GM12878 (cell line): ENCODE data around the gene UGT1A8. TPM values are rescaled to one million over a fixed set of nuclear protein-coding genes. Genes with fewer than 3 reads are reported as not detected.

ENCODE experiments used
- ATAC-seq: fragments of 200-7000 bp; cut with Tn5 transposase; 3 replicates; pipeline ENCODE4 v1.9.1; 2020; ENCODE audit warnings: mild to moderate bottlenecking, moderate library complexity
- BruUV-seq: library from RNA; stranded (reverse); fragments of 400-500 nt; replicated peaks from 2 replicates; lab custom pipeline; 2021; lab: Mats Ljungman, UMichigan
- CTCF ChIA-PET: fragments of 300-600 bp; sonication (Branson Sonifier 250); formaldehyde crosslinking; extraction: SDS; loops from one replicate; lab custom pipeline; 2021; ENCODE audit warnings: inconsistent platforms; lab: Yijun Ruan, JAX
- POLR2A ChIA-PET: fragments of 350-600 bp; formaldehyde crosslinking; extraction: SDS; loops from one replicate; lab custom pipeline; 2021; ENCODE audit warnings: inconsistent platforms; lab: Charles Lee
- RAD21 ChIA-PET: fragments of 300-600 bp; sonication (Branson Sonifier 250); formaldehyde crosslinking; loops from one replicate; lab custom pipeline; 2023; ENCODE audit warnings: antibody characterized with exemption; ENCODE audit not compliant: unreplicated experiment; lab: Charles Lee
- SMC1A ChIA-PET: fragments of 300-600 bp; sonication (Branson Sonifier 250); formaldehyde crosslinking; loops from one replicate; lab custom pipeline; 2023; ENCODE audit not compliant: unreplicated experiment, uncharacterized antibody; lab: Charles Lee
- DNase-seq: peaks from one replicate; pipeline ENCODE4 v3.0.0-alpha.2; 2011; ENCODE audit warnings: low read depth, low spot score
- FAIRE-seq: peaks from 3 replicates; lab custom pipeline; 2011; peaks lifted over from hg19 to GRCh38; lab: Jason Lieb, UNC
- H2AFZ ChIP-seq: 2 replicates; pipeline ENCODE4 v1.6.0; 2011; ENCODE audit warnings: low read depth, low read length, control low read depth; ENCODE audit not compliant: control insufficient read depth
- H3K27ac ChIP-seq: 2 replicates; pipeline ENCODE4 v1.5.1; 2011; ENCODE audit warnings: control low read depth; ENCODE audit not compliant: control insufficient read depth, insufficient read depth
- H3K27me3 ChIP-seq, 2 experiments: replicated peaks in 1 of 2; 2 replicates each; pipeline versions ENCODE4 v1.6.0 to v1.6.1; 2011; ENCODE audit warnings: low read length in 1 of 2; ENCODE audit not compliant: control insufficient read depth in 2 of 2, insufficient read depth in 2 of 2
- H3K36me3 ChIP-seq, 2 experiments: 2 replicates each; pipeline ENCODE4 v1.5.1; 2011; ENCODE audit warnings: low read length in 1 of 2; ENCODE audit not compliant: control insufficient read depth in 2 of 2, insufficient read depth in 2 of 2
- H3K4me1 ChIP-seq: 2 replicates; pipeline ENCODE4 v1.6.1; 2011; ENCODE audit warnings: mild to moderate bottlenecking, low read length, moderate library complexity, mixed read lengths; ENCODE audit not compliant: control insufficient read depth, insufficient read depth
- H3K4me2 ChIP-seq: 2 replicates; pipeline ENCODE4 v1.6.0; 2011; ENCODE audit warnings: control low read depth; ENCODE audit not compliant: control insufficient read depth, insufficient read depth
- H3K4me3 ChIP-seq: fragments of 200-600 bp; sonication (generic); 2 replicates; pipeline ENCODE4 v1.5.1; 2016
- H3K79me2 ChIP-seq: 2 replicates; pipeline ENCODE4 v1.6.0; 2011; ENCODE audit warnings: low read length; ENCODE audit not compliant: control insufficient read depth, insufficient read depth
- H3K9ac ChIP-seq: 2 replicates; pipeline ENCODE4 v1.8.0; 2011; ENCODE audit warnings: low read length, control low read depth, mixed read lengths; ENCODE audit not compliant: control insufficient read depth, insufficient read depth
- H3K9me3 ChIP-seq: replicated peaks from 3 replicates; pipeline ENCODE4 v1.5.1; 2011; ENCODE audit warnings: mild to moderate bottlenecking, low read length; ENCODE audit not compliant: control insufficient read depth, insufficient read depth
- H4K20me1 ChIP-seq: 2 replicates; pipeline ENCODE4 v1.6.0; 2011; ENCODE audit not compliant: control insufficient read depth, insufficient read depth
- ATF3 ChIP-seq: IDR thresholded peaks from 2 replicates; pipeline ENCODE4 v1.6.1; 2011; ENCODE audit warnings: low read depth, mild to moderate bottlenecking, low read length, moderate library complexity, borderline replicate concordance; ENCODE audit errors: extremely low read depth
- BMI1 ChIP-seq: fragments of 450-650 bp; IDR thresholded peaks from 2 replicates; pipeline ENCODE4 v1.6.1; 2016; ENCODE audit warnings: mild to moderate bottlenecking, moderate library complexity, borderline replicate concordance
- CHD4 ChIP-seq: fragments of 200-600 bp; sonication (generic); IDR thresholded peaks from 2 replicates; pipeline ENCODE4 v1.6.1; 2016; ENCODE audit warnings: mild to moderate bottlenecking
- HDGF ChIP-seq: fragments of 450-650 bp; IDR thresholded peaks from 2 replicates; pipeline ENCODE4 v1.6.1; 2016; ENCODE audit warnings: antibody characterized with exemption
- IRF4 ChIP-seq: IDR thresholded peaks from 2 replicates; pipeline ENCODE4 v1.6.1; 2011; ENCODE audit warnings: low read depth, low read length
- KDM1A ChIP-seq: fragments of 200-600 bp; sonication (generic); IDR thresholded peaks from 2 replicates; pipeline ENCODE4 v1.6.1; 2016; ENCODE audit warnings: borderline replicate concordance
- LARP7 ChIP-seq: fragments of 450-650 bp; IDR thresholded peaks from 2 replicates; pipeline ENCODE4 v1.6.1; 2017; ENCODE audit warnings: mild to moderate bottlenecking
- MYC ChIP-seq: IDR thresholded peaks from 2 replicates; pipeline ENCODE4 v1.6.1; 2011; ENCODE audit warnings: mild to moderate bottlenecking, low read length, moderate library complexity, inconsistent platforms; ENCODE audit not compliant: insufficient read depth, insufficient replicate concordance, insufficient read length, severe bottlenecking
- NR2C1 ChIP-seq: fragments of 450-650 bp; IDR thresholded peaks from 2 replicates; pipeline ENCODE4 v1.6.1; 2017; ENCODE audit warnings: antibody characterized with exemption, mild to moderate bottlenecking, moderate library complexity
- STAT1 ChIP-seq: fragments of 450-650 bp; conservative IDR thresholded peaks from 2 replicates; pipeline ENCODE4 v1.6.1; 2014; ENCODE audit warnings: antibody characterized with exemption, mild to moderate bottlenecking
- WGBS: methylation state at CpG from one replicate; pipeline ENCODE4 v1.1.6; 2016; ENCODE audit warnings: low lambda C conversion rate; ENCODE audit not compliant: insufficient replicate concordance, insufficient coverage; ENCODE audit errors: missing lambda C conversion rate; 5-methylcytosine and 5-hydroxymethylcytosine counted together
- in situ Hi-C: fragments of 300-500 bp; cut with MboI; formaldehyde crosslinking; loops from 9 replicates; pipeline ENCODE4 v1.14.3; 2018; ENCODE audit warnings: mixed read lengths
- intact Hi-C: fragments of 100-400 bp; cut with micrococcal nuclease; formaldehyde crosslinking; loops from one replicate; pipeline ENCODE4 v1.14.2; 2022; ENCODE audit not compliant: unreplicated experiment
- polyA plus RNA-seq, 11 experiments: library from polyadenylated mRNA; depleted of rRNA in 4 of 11; unstranded in 6 of 11; stranded (reverse) in 5 of 11; fragments of >200 nt; fragmentation: Nextera tagmentation in 4 of 11; fragmentation: Illumina TruSeq in 1 of 11; extraction: Ambion mirVana in 4 of 11; extraction: Trizol in 1 of 11; gene quantifications; 1 replicate in 1 of 11; 2 replicates in 10 of 11; pipeline versions ENCODE4 v1.2.1 to v1.2.3, GENCODE V29; 2011 to 2016; ENCODE audit warnings: inconsistent platforms in 2 of 11, missing spikeins in 2 of 11, low read depth in 1 of 11
- total RNA-seq, 4 experiments: library from RNA; depleted of rRNA in 3 of 4; stranded (reverse); fragments of >200 nt in 3 of 4; fragmentation: Illumina TruSeq in 1 of 4; extraction: Trizol in 1 of 4; gene quantifications; 2 replicates each; pipeline versions ENCODE4 v1.2.1 to v1.2.3, GENCODE V29; 2013 to 2021
- TF ChIP-seq, protein P1 (sequence below): IDR thresholded peaks from 2 replicates; pipeline ENCODE4 v1.6.1; 2012; ENCODE audit warnings: low read length, inconsistent platforms

UGT1A8 gene
- total and polyA plus RNA-seq, 10 of the 15 experiments (the other 5 are each of a cell fraction or from before 2014, with no cell fraction given): not detected

DNA sequence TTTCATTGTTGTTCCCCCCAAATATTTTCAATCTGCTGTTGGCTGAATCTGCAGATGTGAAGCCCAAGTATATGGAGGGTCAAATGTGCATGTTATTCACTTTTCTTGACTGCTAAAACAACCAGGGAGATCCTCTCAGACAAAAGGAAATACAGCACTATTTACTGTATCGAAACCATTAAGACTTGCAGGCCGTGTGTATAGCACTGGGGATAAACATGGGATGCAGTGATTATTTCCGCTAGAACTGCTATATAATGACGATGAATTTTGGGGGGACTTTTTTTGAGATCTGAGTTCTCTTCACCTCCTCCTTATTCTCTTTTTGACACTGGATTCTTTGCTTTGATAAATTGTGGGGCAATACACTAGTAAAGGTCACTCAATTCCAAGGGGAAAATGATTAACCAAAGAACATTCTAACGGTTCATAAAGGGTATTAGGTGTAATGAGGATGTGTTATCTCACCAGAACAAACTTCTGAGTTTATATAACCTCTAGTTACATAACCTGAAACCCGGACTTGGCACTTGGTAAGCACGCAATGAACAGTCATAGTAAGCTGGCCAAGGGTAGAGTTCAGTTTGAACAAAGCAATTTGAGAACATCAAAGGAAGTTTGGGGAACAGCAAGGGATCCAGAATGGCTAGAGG lies 139.1 kb downstream of the UGT1A8 start:
- intact Hi-C loops: no loop called here
- no peak for FAIRE-seq
- RAD21 ChIA-PET: no interaction called here

More for the DNA sequence above, 139.1 kb downstream of the UGT1A8 start:
- Histone ChIP-seq H3K4me1 (no peaks in the 10 kb centered on the region), H3K79me2 (no peaks in the 10 kb centered on the region), H2AFZ (no peak overlapping the region), H3K4me2 (no peak overlapping the region), H3K9me3 (no peaks in the 10 kb centered on the region; the same call in 1 of the 3 replicates), H3K27ac (no peak overlapping the region), H3K36me3 (no peaks in the 10 kb centered on the region), H3K9ac (no peak overlapping the region), H4K20me1 (no peaks in the 10 kb centered on the region), H3K27me3 (no peaks in the 10 kb centered on the region), H3K4me3 (no peak overlapping the region)
- no TSS peak for BruUV-seq
- ChIA-PET CTCF (no interaction called here), SMC1A (no interaction called here), POLR2A (no interaction called here)
- no peak for TF ChIP-seq MYC
- TF ChIP-seq, protein P1, sequence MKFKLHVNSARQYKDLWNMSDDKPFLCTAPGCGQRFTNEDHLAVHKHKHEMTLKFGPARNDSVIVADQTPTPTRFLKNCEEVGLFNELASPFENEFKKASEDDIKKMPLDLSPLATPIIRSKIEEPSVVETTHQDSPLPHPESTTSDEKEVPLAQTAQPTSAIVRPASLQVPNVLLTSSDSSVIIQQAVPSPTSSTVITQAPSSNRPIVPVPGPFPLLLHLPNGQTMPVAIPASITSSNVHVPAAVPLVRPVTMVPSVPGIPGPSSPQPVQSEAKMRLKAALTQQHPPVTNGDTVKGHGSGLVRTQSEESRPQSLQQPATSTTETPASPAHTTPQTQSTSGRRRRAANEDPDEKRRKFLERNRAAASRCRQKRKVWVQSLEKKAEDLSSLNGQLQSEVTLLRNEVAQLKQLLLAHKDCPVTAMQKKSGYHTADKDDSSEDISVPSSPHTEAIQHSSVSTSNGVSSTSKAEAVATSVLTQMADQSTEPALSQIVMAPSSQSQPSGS: no peak
- TF ChIP-seq STAT1: no peak
- no peak for TF ChIP-seq CHD4
- no peak for TF ChIP-seq IRF4
- TF ChIP-seq NR2C1: no peak
- TF ChIP-seq KDM1A: no peak
- no peak for TF ChIP-seq ATF3
- TF ChIP-seq BMI1: no peak
- no peak for TF ChIP-seq HDGF
- TF ChIP-seq LARP7: no peak
- WGBS: 23% methylated on average over 7 of the region's 7 CpGs
- in situ Hi-C loops: no loop called here
- ATAC-seq (no peak), DNase-seq (no peak)
